Transverse colon (tissue), 3 donors: ENCODE measurements around the gene EIF2A.

Experiments
- CTCF ChIP-seq, 5 experiments: fragments of 200-600 bp in 3 of 5; fragments of 450-650 bp in 2 of 5; sonication (generic) in 3 of 5; IDR thresholded peaks; 1 replicate in 2 of 5; 2 replicates in 3 of 5; pipeline ENCODE4 v1.5.1; 2016 to 2017; ENCODE audit warnings: antibody characterized with exemption in 5 of 5, inconsistent platforms in 3 of 5, mild to moderate bottlenecking in 2 of 5, moderate library complexity in 1 of 5
- EP300 ChIP-seq: sonication (generic); formaldehyde crosslinking; IDR thresholded peaks from one replicate; pipeline ENCODE4 v1.6.1; 2017; ENCODE audit warnings: antibody characterized with exemption, low read depth

GRCh38 chr3:150620002-150620689, 73.6 kb downstream of the EIF2A start:
- TF ChIP-seq CTCF (IDR thresholded peaks at IDR 0.05) = no peak
- no peak for TF ChIP-seq EP300
